HepG2 (cell line): ENCODE measurements around the gene NPHP1. TPM values are rescaled to one million over a fixed set of nuclear protein-coding genes. Genes with fewer than 3 reads are reported as not detected.

ENCODE experiments used
- CSRNP1 ChIP-seq: sonication (generic); formaldehyde crosslinking; IDR thresholded peaks from 2 replicates; pipeline ENCODE4 v1.8.1; 2023; ENCODE audit warnings: mild to moderate bottlenecking, missing genetic modification reagents
- FOXK1 ChIP-seq: sonication (generic); formaldehyde crosslinking; IDR thresholded peaks from 2 replicates; pipeline ENCODE4 v1.4.0; 2020; ENCODE audit warnings: low read depth, missing genetic modification reagents, borderline replicate concordance
- HNRNPUL1 ChIP-seq: fragments of 200-400 bp; formaldehyde crosslinking; IDR thresholded peaks from 2 replicates; pipeline ENCODE4 v1.6.1; 2017; ENCODE audit warnings: low read depth, mild to moderate bottlenecking, low read length, moderate library complexity
- KAT7 ChIP-seq: IDR thresholded peaks from 2 replicates; pipeline ENCODE4 v1.6.1; 2018; ENCODE audit warnings: borderline replicate concordance, missing compliant biosample characterization
- MATR3 ChIP-seq: sonication (generic); formaldehyde crosslinking; IDR thresholded peaks from 2 replicates; pipeline ENCODE4 v1.4.0; 2020; ENCODE audit warnings: missing genetic modification reagents
- PTBP1 ChIP-seq: fragments of 200-400 bp; formaldehyde crosslinking; IDR thresholded peaks from 2 replicates; pipeline ENCODE4 v1.6.1; 2018; ENCODE audit warnings: low read length, low read depth; ENCODE audit not compliant: poor library complexity, severe bottlenecking
- RBFOX2 ChIP-seq: fragments of 200-400 bp; formaldehyde crosslinking; IDR thresholded peaks from 2 replicates; pipeline ENCODE4 v1.6.1; 2017; ENCODE audit warnings: low read depth, mild to moderate bottlenecking, low read length
- RORA ChIP-seq: sonication (generic); formaldehyde crosslinking; IDR thresholded peaks from 2 replicates; pipeline ENCODE4 v1.5.0; 2020; ENCODE audit warnings: mild to moderate bottlenecking, missing genetic modification reagents, moderate library complexity
- SRSF9 ChIP-seq: fragments of 200-400 bp; formaldehyde crosslinking; IDR thresholded peaks from 2 replicates; pipeline ENCODE4 v1.6.1; 2018; ENCODE audit warnings: borderline replicate concordance, mild to moderate bottlenecking, low read depth, low read length; ENCODE audit not compliant: insufficient read depth, poor library complexity, severe bottlenecking
- THAP11 ChIP-seq: IDR thresholded peaks from 2 replicates; pipeline ENCODE4 v1.6.1; 2016; ENCODE audit warnings: missing biosample characterization, missing genetic modification reagents
- WIZ ChIP-seq: sonication (generic); formaldehyde crosslinking; IDR thresholded peaks from 2 replicates; pipeline ENCODE4 v1.5.1; 2020; ENCODE audit warnings: mild to moderate bottlenecking, missing genetic modification reagents
- ZBTB42 ChIP-seq: sonication (generic); formaldehyde crosslinking; IDR thresholded peaks from 2 replicates; pipeline ENCODE4 v1.5.0; 2020; ENCODE audit warnings: mild to moderate bottlenecking, missing genetic modification reagents
- ZNF563 ChIP-seq: sonication (generic); formaldehyde crosslinking; IDR thresholded peaks from 2 replicates; pipeline ENCODE4 v1.8.0; 2022; ENCODE audit warnings: mild to moderate bottlenecking, moderate library complexity, missing genetic modification reagents
- ZNF652 ChIP-seq: IDR thresholded peaks from 2 replicates; pipeline ENCODE4 v1.6.1; 2016; ENCODE audit warnings: low read depth, borderline replicate concordance
- ZNF768 ChIP-seq: sonication (generic); formaldehyde crosslinking; IDR thresholded peaks from 2 replicates; pipeline ENCODE4 v1.4.0; 2020; ENCODE audit warnings: missing genetic modification reagents
- ZNF781 ChIP-seq: sonication (generic); formaldehyde crosslinking; IDR thresholded peaks from 2 replicates; pipeline ENCODE4 v1.5.1; 2020; ENCODE audit warnings: borderline replicate concordance, mild to moderate bottlenecking, missing genetic modification reagents; ENCODE audit errors: not compliant biosample characterization
- polyA plus RNA-seq, 8 experiments: library from polyadenylated mRNA; depleted of rRNA in 3 of 8; stranded (reverse) in 7 of 8; unstranded in 1 of 8; fragments of >200 nt; fragmentation: Illumina TruSeq in 4 of 8; extraction: Trizol in 4 of 8; gene quantifications; 2 replicates each; pipeline versions ENCODE4 v1.2.1 to v1.2.3, GENCODE V29; 2011 to 2016; ENCODE audit warnings: low read depth in 4 of 8, missing spikeins in 1 of 8, mixed read lengths in 1 of 8; ENCODE audit not compliant: insufficient read depth in 1 of 8
- total RNA-seq, 5 experiments: library from RNA; depleted of rRNA; stranded (reverse); fragments of >200 nt; fragmentation: Illumina TruSeq; extraction: Trizol; gene quantifications; 2 replicates each; pipeline ENCODE4 v1.2.3, GENCODE V29; 2016; ENCODE audit warnings: low read depth in 1 of 5

Gene NPHP1
- total and polyA plus RNA-seq, 2 of the 13 experiments (the other 11 are each of a cell fraction or from before 2014, with no cell fraction given): 2.7 to 4.8 TPM

DNA sequence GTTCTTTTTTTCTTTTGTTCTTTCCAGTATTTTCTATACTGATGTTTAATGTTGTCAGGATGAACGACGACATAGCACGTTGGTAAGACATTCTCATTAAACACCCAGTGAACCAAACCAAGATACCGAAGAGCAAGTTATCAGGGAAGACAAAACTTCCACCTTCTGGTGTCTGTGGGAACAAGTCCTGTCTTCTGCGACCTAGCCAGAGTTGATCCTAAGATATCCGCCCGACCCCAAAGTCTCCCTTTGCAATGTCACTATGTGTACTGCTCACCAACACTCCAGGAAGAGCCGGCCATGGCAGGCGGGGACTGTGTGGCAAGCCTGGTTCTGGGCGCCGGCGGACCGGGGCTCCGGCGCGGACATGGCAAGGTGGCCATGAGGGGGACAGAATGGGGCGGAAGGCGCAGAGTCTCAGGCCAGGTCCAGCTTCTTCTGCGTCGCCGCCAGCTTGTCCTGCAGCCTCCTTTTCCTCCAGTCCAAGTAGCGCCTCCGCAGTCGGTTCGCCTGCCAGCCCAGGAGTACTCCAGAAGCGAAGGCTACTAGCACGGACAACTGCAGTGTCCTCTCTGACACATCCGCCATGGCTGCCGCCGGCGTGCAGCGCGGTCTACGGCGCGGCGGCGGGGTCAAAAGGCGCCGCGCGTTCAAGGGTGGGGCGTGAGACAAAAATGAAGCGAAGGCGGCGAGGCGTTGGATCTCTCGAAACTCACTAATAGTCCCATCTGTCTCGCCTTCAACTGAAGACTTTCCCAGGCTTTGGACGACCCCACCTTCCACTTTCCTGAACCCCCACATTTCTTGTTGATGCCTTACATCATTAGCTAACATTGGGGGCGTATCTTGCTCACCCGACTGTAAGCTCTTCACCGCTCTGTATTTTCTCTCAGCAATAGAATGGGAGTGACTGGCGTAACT is 7.4 kb upstream of the NPHP1 start, which contains the start of gene MTLN (continued):
- TF ChIP-seq CSRNP1 (CRISPR knock-in tag): peak; percentile 15; the same call in 1 of the 2 replicates
- 0 out of 2 replicates have a peak, but pooled peaks have one; percentile 63 for TF ChIP-seq RORA (CRISPR knock-in tag)
- TF ChIP-seq ZNF781: peak; percentile 91
- no peak for TF ChIP-seq MATR3 (CRISPR knock-in tag)
- TF ChIP-seq ZNF652 (CRISPR knock-in tag): no peak
- no peak for TF ChIP-seq HNRNPUL1
- TF ChIP-seq ZNF563 (CRISPR knock-in tag): peak; percentile 83; the same call in 1 of the 2 replicates
- TF ChIP-seq THAP11 (CRISPR knock-in tag): peak; percentile 88
- peak; percentile 77 for TF ChIP-seq ZNF768
- peak; percentile 94 for TF ChIP-seq KAT7 (CRISPR knock-in tag)
- peak; percentile 81; the same call in 1 of the 2 replicates for TF ChIP-seq FOXK1
- peak; percentile 70 for TF ChIP-seq ZBTB42
- TF ChIP-seq SRSF9: no peak
- peak; percentile 62; the same call in 1 of the 2 replicates for TF ChIP-seq WIZ (CRISPR knock-in tag)
- TF ChIP-seq PTBP1: peak; percentile 85
- peak; percentile 92 for TF ChIP-seq RBFOX2
- TF ChIP-seq, all 625 proteins: peak for 302
